Peyer's patch (tissue), 4 donors: ENCODE measurements around the gene SLC44A4.

ENCODE experiments used
- CTCF ChIP-seq, 6 experiments: fragments of 450-650 bp in 4 of 6; fragments of 200-600 bp in 2 of 6; sonication (generic) in 1 of 6; IDR thresholded peaks; one replicate each; pipeline ENCODE4 v1.5.1; 2017 to 2019; ENCODE audit warnings: antibody characterized with exemption in 6 of 6, mild to moderate bottlenecking in 3 of 6, moderate library complexity in 1 of 6
- POLR2A ChIP-seq, 2 donors: fragments of 450-650 bp; IDR thresholded peaks; one replicate each; pipeline ENCODE4 v1.5.1; 2017; ENCODE audit warnings: antibody characterized with exemption in 2 of 2, mild to moderate bottlenecking in 2 of 2, moderate library complexity in 2 of 2

GRCh38 chr6:31920811-31921210 lies 42.0 kb upstream of the SLC44A4 start:
- no peak for TF ChIP-seq POLR2A (IDR thresholded peaks at IDR 0.05)
- TF ChIP-seq CTCF (IDR thresholded peaks at IDR 0.05): no peak
